ENCODE results near the gene MAGI1.
"Not testable (repeated sequence)": the region's sequence is repeated elsewhere in the genome, so short reads cannot be mapped to it uniquely, and the experiment has no call there.

Gene MAGI1

DNA sequence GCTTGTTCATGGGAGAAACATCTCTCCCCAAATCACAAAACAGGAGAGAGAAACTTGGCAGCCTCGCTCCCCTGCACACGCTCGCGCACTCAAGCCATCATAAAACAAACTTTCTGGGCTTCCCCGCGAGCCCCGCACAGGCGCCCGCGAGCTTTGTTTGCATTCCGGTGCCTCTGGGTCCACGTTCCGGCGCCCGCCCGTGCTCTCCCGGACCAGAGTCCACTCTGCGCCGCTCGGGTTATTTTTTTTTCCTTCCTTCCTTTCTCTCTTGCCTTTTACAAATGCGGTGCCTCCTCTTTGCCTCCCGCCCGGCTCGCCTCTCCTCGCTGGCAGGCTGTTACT is 363 bp downstream of the MAGI1 start:
- DNase-seq, result no peak

DNA sequence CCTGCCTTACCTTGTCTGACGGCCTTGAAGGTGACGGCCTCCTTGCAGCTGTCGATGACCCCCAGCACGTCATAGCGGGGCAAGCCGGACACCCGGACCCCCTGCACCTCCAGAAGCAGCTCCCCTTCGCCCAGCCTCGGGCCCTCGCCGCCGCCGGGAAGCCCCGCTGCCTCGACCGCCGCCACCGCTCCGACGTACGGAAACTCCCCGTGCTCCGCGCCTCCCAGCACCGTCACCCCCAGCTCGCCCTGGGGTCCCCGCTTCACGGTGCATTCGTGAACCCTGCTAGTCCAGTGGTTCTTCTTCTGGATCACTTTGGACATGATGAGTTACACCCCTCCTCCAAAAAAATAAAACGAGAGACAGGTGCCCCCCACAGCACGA is 740 bp downstream of the MAGI1 start:
- DNase-seq, result no peak

DNA sequence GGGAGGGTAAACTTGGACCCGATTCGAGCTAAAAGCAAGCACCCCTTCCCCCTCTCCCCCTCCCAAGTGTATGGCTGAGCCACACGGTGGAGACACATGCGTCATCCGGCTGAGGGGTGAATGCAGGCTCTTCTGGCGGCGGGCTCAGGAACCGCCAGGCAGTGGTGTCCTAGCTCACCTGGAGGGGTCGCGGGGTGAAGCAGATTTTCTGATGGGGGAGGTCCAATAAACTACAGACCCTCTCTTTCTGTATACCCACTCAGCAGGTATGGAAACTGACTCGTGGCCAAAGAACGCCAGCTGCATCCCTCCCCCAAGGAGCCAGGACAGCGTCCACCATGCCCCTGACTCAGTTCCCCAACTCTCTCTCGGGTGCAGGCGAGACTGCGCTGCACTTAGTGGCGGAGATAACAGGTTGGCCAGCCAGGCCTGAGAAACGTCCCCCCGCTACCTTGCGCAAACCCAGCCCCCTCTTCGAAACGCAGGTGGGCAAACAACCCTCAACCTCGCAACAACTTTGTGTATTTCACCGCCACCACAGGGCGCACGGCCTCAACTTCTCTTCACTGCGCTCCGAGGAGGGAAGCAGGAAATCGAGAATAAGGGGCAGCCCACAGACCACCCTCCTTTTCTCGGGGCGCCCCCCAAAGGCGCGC is 1.3 kb downstream of the MAGI1 start:
- no peak for DNase-seq

DNA sequence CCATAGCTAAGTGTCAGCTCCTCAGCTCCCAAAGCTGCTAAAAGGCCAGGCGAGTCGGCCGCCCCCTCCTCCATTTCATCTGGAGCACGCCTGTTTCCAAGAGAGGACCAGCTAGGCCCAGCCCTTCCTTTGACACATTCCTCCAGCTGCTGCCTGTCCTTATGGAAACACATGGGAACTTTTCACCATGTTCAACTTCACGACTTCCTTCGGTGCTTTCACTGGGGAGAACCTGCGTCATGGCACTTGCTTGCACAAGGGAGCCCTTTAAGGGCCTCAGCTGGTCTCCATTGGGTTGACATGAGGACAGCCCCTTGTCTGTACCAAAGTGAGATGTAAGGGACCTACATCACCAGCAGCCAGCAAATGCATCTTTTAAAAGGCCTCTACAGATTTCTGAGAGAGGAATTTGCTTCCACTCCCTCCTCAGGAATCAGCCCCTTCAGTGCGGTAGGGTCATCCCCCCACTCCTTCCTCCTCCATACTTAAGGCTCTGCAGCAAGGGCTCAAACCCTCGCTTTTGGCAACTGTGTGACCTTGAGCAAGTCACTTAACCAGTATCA is 2.1 kb downstream of the MAGI1 start:
- no peak for DNase-seq

DNA sequence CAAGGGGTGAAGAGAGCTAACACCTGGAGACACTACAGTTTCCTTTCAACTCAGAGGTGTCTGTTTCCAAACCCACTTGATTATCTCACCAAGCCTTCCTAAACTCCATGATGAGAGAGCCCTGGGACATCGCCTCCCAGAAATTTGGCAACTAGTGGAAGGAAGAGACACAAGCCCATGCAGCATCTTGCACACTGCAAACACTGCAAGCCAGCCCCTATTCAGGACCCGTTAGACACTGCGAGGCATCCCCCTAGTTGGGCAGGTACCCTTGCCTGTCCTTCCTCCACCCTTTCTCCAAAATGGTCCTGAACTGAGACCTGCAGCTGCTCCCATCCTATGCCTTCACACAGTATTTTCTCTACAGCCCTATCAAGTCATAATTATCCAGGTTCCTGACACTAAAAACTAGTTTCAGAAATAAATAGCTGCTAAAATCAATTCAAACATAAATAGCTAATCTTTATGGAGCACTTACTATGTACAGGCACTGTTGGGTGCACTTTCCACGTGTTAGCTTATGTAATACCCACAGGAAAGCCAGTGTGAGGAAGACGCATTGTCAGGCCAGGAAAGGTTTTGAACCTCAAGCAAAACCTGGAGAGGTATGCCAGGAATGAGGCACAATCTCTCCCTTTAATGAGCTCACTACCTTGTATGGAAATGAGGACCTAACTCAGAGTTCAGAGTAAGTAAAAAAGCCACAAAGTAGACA is 2.8 kb downstream of the MAGI1 start:
- DNase-seq, result no peak

DNA sequence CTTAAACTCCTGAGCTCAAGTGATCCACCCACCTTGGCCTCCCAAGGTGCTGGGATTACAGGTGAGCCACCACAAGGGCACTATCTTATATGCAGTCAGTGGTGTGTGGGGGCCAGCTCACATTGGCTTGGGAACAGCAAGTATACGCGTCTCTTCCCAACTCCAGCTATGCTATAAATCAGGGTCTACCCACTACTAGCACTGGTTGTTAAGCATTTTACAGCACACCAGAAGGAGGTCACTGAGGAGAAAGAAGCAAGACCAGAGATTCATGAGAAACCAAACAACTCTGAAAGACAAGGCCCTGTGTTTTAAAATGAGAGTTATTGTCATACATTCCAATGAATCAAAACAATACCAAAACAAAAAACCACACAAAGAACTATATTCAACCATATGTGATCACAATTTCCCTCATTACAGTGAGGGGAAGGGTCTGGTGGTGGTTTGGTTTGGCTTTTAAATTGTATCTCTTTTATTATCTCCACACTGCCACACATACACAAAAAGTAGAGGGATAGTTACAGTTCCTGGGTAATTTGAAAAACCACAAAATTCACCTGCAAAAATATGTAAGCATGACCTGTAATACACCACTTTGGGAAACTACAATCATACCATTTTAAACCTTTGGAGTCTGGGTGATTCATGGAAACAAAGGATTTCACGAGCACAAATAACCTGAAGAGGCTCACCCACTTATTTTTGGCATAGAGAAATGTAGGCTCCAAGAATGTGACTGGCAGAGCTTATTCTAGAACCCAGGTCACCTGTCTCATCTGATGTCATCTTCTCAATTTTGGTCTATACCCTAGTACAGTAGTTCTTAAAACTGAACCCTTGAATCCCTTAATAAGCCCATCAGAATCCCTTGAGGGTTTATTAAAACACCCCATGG is 5.2 kb downstream of the MAGI1 start:
- DNase-seq, result no peak

DNA sequence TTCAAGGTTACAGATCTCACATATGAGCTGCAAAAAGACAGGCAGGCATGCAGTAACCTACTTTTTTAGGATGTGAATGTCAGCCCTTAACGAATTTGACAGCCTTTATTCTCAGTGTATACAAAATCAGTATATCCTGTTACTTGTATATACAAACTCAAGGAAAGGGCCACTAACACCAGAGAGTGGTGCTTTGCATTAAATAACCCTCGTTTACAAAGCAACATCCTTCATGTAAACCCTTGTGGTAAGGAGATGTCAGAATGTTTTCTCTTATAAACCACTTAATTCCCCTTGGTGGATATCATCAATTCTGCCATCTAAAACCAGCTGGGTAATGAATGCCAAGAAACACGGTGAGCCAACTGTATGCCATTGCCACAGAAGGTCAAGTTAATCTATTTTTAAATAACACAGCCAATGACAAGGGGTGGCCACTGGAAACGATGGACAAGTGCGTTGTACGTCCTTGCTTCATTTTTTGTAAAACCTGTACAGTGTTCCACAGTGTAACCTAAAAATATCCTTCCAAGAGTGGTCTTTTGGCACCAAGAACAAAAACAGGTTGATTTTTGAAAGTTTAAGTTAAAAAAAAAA is 7.5 kb downstream of the MAGI1 start:
- DNase-seq, result no peak

DNA sequence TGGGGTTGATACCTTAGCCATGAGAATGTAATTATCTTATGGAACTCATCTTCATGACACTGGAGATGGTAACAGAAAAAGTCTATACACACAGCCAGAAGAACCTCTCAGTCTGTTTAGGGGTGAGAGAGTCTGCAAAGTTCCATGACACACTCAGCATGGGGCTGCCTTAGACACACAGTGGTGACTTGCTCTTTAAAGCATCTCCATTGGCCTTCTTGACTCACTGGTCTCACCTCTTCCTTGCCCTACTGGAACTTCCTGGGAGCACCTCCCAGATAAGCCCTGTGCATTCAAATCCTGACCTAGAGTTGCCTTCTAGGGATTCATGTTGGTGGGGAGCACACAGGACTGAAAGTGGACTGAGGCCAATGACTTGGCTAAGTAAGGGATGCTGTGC is 9.3 kb downstream of the MAGI1 start:
- DNase-seq, result no peak

DNA sequence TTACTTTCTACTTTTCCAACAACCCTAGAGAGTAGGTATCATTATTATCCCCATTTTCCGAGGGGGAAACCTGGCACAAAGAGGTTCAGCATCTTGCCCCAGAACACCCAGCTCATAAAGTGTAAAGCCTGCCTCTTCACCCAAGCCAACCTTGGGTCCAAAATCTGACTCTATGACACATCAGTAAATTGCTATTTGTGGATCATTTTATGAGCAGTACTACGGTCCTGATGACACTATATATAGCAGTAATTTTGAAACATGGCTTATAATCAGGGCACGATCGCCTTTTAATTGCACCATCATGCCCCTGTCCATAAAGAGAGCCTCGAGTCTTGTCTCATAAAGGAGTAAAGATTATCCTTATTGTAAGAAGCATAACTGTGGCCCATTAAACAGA is 9.7 kb downstream of the MAGI1 start:
- no peak for DNase-seq

DNA sequence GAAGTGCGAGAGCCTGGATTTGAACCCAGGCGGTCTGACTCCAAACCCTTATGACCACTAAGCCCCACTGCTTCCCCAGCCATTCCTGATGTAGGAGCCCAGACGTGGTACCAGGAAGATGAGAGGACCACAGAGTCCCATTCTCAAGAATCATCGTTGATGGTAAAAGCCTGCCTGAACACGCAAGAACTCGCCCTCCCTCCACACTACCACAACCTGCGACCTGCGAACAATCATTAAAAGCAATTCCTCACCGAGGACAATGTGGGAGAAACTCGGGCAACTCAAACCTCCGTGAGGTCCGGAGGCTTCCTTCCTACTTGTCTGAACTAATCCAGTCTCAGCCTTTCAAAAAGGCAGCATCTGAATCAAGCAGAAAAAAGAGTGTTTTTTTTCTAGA is 10.3 kb downstream of the MAGI1 start:
- no peak for DNase-seq

DNA sequence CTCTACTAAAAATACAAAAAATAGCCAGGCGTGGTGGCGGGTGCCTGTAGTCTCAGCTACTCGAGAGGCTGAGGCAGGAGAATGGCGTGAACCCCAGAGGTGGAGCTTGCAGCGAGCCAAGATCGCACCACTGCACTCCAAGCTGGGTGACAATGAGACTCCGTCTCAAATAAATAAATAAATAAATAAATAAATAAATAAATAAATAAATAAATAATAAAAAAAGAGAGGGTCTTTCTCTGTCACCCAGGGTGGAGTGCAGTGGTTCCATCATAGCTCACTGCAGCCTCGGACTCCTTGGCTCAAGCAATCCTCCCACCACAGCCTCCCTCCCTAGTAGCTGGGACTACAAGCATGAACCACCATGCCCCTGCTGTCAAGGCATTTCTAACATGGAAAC is 11.6 kb downstream of the MAGI1 start:
- DNase-seq, result not testable (repeated sequence)

DNA sequence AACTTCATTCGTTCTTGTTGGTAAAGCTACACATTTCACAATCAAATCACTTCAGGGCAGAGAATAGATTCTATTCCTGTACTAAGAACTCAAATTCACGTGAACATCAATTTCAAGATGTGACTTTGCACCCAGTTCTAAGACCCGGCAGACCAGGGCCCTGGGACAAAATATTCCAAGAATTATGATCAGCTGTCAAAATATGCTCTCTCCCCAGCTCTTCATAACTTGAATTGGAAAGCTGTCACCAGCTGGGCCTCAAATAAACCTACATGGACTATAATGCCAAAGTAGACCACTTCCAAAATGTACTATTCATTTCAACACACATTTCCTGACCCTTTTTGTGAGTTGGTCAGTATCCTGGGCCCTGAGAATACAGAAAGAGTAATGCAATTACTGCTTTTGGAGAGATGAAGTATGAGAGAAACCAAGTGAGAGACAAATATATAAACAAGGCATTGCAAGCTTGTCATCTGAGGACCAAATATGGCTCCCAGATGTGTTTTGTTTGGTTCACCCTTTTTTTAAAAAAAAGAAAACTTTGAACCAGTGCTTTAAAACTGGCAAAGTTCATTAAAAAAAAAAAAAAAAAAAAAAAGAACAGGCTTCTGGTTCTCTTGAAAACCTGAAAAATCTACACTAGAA is 14.9 kb downstream of the MAGI1 start:
- no peak for DNase-seq

DNA sequence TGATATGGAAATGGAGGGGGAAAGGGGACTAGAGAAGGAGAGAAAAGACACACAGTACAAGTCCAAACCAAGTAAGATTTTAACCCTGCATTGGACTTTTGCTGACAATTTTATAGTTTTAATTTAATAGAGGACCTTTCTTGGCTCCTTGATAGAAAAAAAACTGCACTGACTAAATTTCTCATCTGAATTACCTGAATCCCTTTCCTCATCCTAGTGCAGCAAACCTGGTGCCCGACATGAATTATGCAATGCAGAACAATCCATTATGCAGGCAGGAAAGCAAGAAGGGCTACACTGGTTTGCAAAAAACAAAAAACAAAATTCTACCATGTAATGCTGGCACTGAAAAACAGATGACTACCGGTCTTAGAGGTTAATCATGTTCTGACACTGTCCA is 15.5 kb downstream of the MAGI1 start:
- no peak for DNase-seq

DNA sequence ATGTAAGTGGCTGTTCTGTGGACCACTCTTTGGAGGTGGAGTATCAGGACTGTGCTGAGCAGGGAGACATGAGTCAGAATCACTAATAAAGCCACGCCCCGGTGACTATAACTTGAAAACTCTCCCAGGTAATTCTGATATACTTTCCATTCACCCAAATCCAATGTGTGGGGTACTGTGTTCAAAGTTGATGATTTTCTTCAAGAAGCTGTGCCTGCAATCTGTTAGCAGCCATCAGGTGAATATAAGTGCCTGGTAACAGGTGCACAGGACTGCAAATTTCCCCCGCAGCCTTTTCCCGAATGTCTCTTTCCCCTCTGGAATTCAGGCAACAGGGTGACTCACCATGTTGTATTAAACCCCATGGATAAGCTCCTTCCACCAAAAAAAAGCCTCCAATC is 17.0 kb downstream of the MAGI1 start:
- no peak for DNase-seq

DNA sequence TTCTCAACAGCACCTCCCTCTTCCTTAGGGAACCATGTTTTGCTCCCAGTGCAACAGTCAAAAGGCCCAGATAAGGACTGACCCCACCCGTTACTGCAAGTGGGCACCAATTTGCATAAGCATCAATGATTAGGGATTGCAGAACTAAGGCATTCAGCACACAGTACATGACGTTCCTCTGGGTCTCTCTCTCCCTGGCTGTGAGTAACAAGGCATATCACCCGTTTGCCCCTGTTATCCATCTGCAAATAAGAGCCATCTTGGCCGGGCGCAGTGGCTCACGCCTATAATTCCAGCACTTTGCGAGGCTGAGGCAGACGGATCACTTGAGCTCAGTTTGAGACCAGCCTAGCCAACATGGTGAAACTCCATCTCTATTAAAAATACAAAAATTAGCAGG is 18.8 kb downstream of the MAGI1 start:
- DNase-seq, result no peak

DNA sequence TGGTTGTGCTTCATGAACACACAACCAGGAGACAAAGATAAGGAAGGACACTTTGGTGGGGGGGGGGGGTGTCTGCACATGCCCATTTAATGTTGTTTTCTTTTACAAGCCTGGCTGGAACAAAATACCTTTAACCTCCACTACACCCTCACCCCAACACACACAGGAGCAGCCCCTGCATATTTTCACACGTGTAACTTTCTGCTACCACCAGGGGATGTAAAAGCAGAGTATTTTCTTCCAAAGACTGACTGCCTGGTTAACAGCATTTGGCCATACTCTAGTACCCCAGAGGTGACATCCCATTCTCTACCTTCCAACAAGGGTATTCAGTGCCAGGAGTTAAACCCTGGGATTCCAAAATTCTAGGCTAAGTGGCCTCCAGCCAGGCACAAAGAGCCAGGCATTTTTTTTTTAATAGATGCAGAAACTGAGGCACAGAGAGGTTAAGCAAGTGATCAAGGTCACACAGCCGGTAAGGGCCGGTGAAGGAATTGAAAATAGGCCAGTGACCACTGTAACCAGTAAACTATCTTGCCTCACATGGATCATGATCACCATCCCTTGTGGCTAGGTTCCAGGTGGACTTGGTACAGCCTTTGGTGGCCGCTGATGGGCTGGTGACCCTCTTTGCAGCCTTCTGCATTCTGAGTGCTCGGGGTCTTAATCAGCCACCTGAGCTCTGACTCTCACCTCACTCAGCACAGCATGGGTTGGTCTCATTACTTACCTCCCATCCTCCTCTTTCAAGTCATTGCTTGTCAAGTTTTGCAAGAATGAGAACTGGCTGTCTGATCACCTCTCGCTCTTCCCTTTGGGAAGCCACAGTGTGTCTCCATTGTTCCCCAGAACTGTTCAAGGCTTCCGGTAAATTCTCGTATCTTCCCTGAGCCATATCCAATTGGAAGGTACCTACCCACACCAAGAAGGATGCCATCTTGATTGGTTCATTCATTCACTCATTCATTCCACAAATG is 20.4 kb downstream of the MAGI1 start:
- no peak for DNase-seq

DNA sequence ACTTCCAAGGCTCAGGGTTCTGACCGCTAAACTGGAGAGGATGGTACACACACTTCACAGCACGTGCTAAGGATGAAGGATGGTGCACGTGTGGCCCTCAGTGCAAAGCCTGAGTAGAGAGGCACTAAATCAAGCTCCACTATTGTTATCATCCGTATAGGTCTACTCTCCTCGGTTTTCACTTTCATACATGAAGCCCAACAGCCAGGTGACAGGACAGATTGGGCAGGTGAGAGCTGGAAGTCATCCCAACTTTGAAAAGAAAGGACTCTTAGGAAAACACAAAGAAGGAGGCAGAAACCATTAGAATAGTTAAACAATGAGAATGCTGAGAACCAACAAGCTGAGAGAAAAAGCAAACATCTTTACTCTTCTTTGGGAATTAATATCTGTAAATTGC is 21.1 kb downstream of the MAGI1 start:
- peak; percentile 2 for DNase-seq

DNA sequence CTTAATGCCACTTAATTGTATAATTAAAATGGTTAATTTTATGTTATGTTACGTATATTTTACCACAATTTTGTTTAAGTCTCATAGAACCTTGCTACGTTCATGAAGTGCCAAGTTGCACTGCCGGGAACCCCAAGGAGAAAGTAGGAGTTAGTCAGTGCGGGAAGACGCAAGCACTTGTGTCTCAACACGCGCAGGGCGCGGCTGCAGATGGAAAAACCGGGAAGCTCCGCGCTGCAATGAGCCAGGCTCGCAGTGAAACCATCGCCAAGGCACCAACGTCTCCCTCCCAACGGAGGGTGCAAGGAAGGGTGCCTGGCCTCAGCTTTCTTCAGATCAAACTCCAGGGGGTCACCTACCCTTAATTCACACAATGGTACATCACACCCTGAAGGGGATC is 21.6 kb downstream of the MAGI1 start:
- no peak for DNase-seq

DNA sequence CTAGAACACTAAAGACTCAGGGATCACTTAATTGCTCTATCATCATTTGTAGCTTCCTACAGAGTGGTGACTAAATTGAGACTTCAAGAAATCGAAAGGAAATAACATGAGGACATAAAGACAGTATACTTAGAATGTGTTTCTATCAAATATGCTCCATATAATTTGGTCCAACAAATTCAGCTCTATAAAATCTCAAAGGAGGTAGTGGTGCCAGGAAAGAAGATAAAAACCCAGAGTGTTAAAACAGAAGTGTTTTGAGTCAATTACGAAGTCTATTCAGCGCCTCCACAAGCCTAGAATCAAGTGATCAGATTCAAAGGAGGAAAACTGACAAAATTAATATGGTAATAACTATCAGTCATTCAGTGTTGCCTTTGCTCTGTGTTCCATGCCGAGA is 22.9 kb downstream of the MAGI1 start:
- no peak for DNase-seq

DNA sequence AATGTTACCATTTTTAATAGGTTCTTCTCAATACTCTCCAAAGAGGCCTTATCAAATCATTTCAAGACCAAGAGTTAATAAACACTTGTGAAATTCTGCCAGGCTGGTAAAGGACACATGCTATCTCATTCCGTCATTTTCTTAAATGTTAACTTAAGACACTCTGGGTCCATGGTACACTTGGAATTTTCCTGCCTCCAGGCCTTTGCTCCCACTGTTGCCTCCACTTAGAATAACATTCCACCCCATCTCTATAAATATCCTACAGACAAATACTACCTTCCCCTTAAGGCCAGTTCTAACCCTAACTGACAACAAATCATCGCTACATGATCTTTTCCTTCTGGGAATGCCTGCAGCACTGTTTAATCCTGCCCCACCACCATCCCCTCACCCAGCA is 24.1 kb downstream of the MAGI1 start:
- DNase-seq, result no peak

DNA sequence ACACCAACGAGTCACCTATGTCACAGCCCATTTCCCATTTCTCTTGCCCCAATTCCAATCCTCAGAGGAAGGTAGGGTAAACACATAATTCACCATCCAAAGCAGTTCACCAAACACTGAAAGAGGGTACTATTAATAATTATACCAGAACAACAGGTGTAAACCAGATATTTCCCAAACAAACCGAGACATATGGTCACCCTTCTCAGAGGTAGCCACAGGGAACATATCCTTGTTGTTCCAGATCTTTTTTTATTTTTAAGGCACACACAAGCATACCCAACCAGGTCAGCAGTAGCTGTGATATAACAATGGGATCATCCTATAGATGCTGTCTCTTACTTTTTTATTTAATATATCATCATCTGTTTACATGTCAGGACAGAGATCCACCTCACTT is 24.7 kb downstream of the MAGI1 start:
- no peak for DNase-seq

DNA sequence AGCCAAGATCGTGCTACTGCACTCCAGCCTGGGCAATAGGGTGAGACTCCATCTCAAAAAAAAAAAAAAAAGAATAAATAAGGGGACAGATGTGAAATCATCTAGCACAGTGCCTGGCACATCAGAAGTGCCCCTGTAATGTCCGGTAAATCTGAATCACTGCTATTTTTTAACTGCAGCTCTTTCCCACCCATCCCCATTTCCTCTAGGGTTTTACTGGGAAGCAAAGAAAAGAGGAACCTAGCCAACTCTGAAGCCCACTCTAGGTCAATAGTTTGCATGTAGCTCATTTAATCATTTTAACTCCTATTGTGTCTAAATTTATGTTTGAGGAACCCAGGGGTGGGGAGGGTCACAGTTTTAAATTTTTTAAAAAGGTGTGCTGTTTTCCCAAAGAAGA is 26.0 kb downstream of the MAGI1 start:
- DNase-seq, result no peak
